Activated CD4-positive, alpha-beta T cell treated with anti-CD3 and anti-CD28 coated beads, Interleukin-2, amount 50 U/mL, for 16 hours (primary cell): ENCODE measurements around the gene CCNJL.

Source experiments
- DNase-seq: peaks from one replicate; pipeline ENCODE4 v3.0.0-alpha.2; 2020

CCNJL gene

GRCh38 chr5:160330212-160330611 is 17.8 kb upstream of the CCNJL start:
- DNase-seq, result no peak

- DNase-seq, result no peak
Observed at GRCh38 chr5:160327818-160328217, 15.5 kb upstream of the CCNJL start.

GRCh38 chr5:160326981-160327380 is 14.6 kb upstream of the CCNJL start:
- no peak for DNase-seq

GRCh38 chr5:160325716-160326115 is 13.4 kb upstream of the CCNJL start:
- no peak for DNase-seq

GRCh38 chr5:160324886-160325285 is 12.5 kb upstream of the CCNJL start:
- no peak for DNase-seq

GRCh38 chr5:160318409-160318808 is 6.0 kb upstream of the CCNJL start:
- no peak for DNase-seq

GRCh38 chr5:160317434-160317833 is 5.1 kb upstream of the CCNJL start:
- DNase-seq, result no peak

- DNase-seq, result no peak
Observed at GRCh38 chr5:160315968-160316367, 3.6 kb upstream of the CCNJL start.

- no peak for DNase-seq
Observed at GRCh38 chr5:160312960-160313727, 780 bp upstream of the CCNJL start.

GRCh38 chr5:160311491-160312133 is 752 bp downstream of the CCNJL start:
- no peak for DNase-seq

GRCh38 chr5:160310552-160311295 is 1.6 kb downstream of the CCNJL start:
- no peak for DNase-seq

GRCh38 chr5:160310140-160310539 is 2.2 kb downstream of the CCNJL start:
- DNase-seq, result no peak

- no peak for DNase-seq
Observed at GRCh38 chr5:160306696-160307095, 5.7 kb downstream of the CCNJL start.

- no peak for DNase-seq
Observed at GRCh38 chr5:160305319-160305718, 7.0 kb downstream of the CCNJL start.

- DNase-seq, result no peak
Observed at GRCh38 chr5:160303690-160304089, 8.7 kb downstream of the CCNJL start.

GRCh38 chr5:160298189-160298588 is 14.2 kb downstream of the CCNJL start:
- no peak for DNase-seq

GRCh38 chr5:160297776-160298175 is 14.6 kb downstream of the CCNJL start:
- DNase-seq, result no peak

GRCh38 chr5:160297004-160297403 is 15.4 kb downstream of the CCNJL start:
- no peak for DNase-seq

- no peak for DNase-seq
Observed at GRCh38 chr5:160296496-160296895, 15.9 kb downstream of the CCNJL start.

GRCh38 chr5:160293901-160294561 is 18.3 kb downstream of the CCNJL start:
- DNase-seq, result no peak

- DNase-seq, result no peak
Observed at GRCh38 chr5:160293386-160293785, 19.0 kb downstream of the CCNJL start.

GRCh38 chr5:160291467-160291866 is 20.9 kb downstream of the CCNJL start:
- DNase-seq, result no peak

GRCh38 chr5:160290751-160291150 is 21.6 kb downstream of the CCNJL start:
- no peak for DNase-seq
